T-cell (primary cell): ENCODE measurements around the gene FAF2. TPM values are rescaled to one million over a fixed set of nuclear protein-coding genes. Genes with fewer than 3 reads are reported as not detected.

ENCODE experiments used
- ATAC-seq, 4 experiments: fragments of 200-7000 bp in 3 of 4; fragments of 150-1000 bp in 1 of 4; cut with Tn5 transposase; replicated peaks in 1 of 4; 1 replicate in 3 of 4; 2 replicates in 1 of 4; pipeline ENCODE4 v1.10.0; 2021; ENCODE audit warnings: moderate library complexity in 3 of 4, mild to moderate bottlenecking in 2 of 4, moderate number of reproducible peaks in 1 of 4
- CTCF ChIA-PET, 2 donors: fragments of 300-600 bp; sonication (Branson Sonifier 250); formaldehyde crosslinking; loops; one replicate each; lab custom pipeline; 2022; ENCODE audit warnings: antibody characterized with exemption in 2 of 2; lab: Charles Lee
- POLR2A ChIA-PET, 2 donors: fragments of 300-600 bp; sonication (Branson Sonifier 250); formaldehyde crosslinking; loops; one replicate each; lab custom pipeline; 2022; ENCODE audit warnings: antibody characterized with exemption in 2 of 2; lab: Charles Lee
- DNase-seq, 35 experiments: peaks; one replicate each; pipeline versions ENCODE4 v3.0.0 to v3.0.0-alpha.2; 2013 to 2023
- H3K27ac ChIP-seq: one replicate; pipeline ENCODE4 v1.5.1; 2013; ENCODE audit warnings: low read length
- H3K27me3 ChIP-seq, 2 experiments: replicated peaks in 1 of 2; 1 replicate in 1 of 2; 2 replicates in 1 of 2; pipeline versions ENCODE4 v1.6.1 to v1.7.0; 2013; ENCODE audit warnings: low read length in 1 of 2, mixed read lengths in 1 of 2; ENCODE audit not compliant: control insufficient read depth in 2 of 2, insufficient read depth in 2 of 2; ENCODE audit errors: extremely low read depth in 1 of 2
- H3K36me3 ChIP-seq, 2 donors: 1 replicate in 1 of 2; 2 replicates in 1 of 2; pipeline versions ENCODE4 v1.6.1 to v1.7.0; 2013; ENCODE audit warnings: low read length in 1 of 2; ENCODE audit not compliant: control insufficient read depth in 2 of 2, insufficient read depth in 1 of 2; ENCODE audit errors: extremely low read depth in 1 of 2
- H3K4me1 ChIP-seq, 2 experiments: 1 replicate in 1 of 2; 2 replicates in 1 of 2; pipeline versions ENCODE4 v1.6.1 to v1.7.0; 2013; ENCODE audit warnings: low read length in 2 of 2, mixed read lengths in 1 of 2; ENCODE audit not compliant: insufficient read depth in 2 of 2, control insufficient read depth in 1 of 2; ENCODE audit errors: extremely low read depth in 1 of 2
- H3K4me3 ChIP-seq, 2 donors: 1 replicate in 1 of 2; 2 replicates in 1 of 2; pipeline versions ENCODE4 v1.5.1 to v1.7.0; 2013; ENCODE audit warnings: mild to moderate bottlenecking in 2 of 2, low read length in 1 of 2, moderate library complexity in 1 of 2; ENCODE audit not compliant: control insufficient read depth in 1 of 2; ENCODE audit errors: extremely low read depth in 1 of 2
- H3K9me3 ChIP-seq: 2 replicates; pipeline ENCODE4 v1.7.0; 2013
- H3K27ac Mint-ChIP-seq, 2 donors: one replicate each; pipeline ENCODE4 v1.8.0; 2020 to 2021; ENCODE audit warnings: mild to moderate bottlenecking in 2 of 2, mixed read lengths in 2 of 2
- H3K27me3 Mint-ChIP-seq, 2 donors: one replicate each; pipeline ENCODE4 v1.8.0; 2021 to 2022; ENCODE audit warnings: mixed read lengths in 2 of 2
- H3K36me3 Mint-ChIP-seq: one replicate; pipeline ENCODE4 v1.8.0; 2021; ENCODE audit warnings: mixed read lengths
- H3K4me1 Mint-ChIP-seq, 3 donors: one replicate each; pipeline ENCODE4 v1.8.0; 2020 to 2022; ENCODE audit warnings: mixed read lengths in 3 of 3, mild to moderate bottlenecking in 1 of 3
- H3K4me3 Mint-ChIP-seq, 3 donors: one replicate each; pipeline ENCODE4 v1.8.0; 2020 to 2022; ENCODE audit warnings: mild to moderate bottlenecking in 3 of 3, mixed read lengths in 3 of 3, moderate library complexity in 3 of 3
- H3K9me3 Mint-ChIP-seq, 3 donors: one replicate each; pipeline ENCODE4 v1.8.0; 2020 to 2022; ENCODE audit warnings: mixed read lengths in 3 of 3
- WGBS: methylation state at CpG from one replicate; pipeline ENCODE4 v1.1.5; 2013; ENCODE audit warnings: missing lambda C conversion rate; ENCODE audit not compliant: insufficient coverage; 5-methylcytosine and 5-hydroxymethylcytosine counted together
- total RNA-seq, 35 experiments: library from RNA in 6 of 35; stranded (reverse) in 6 of 35; fragments of 120-200 nt in 1 of 35; gene quantifications; one replicate each; pipeline versions ENCODE4 v1.2.1 to v1.2.4 and lab custom pipeline; 2013 to 2026

FAF2 gene
- total RNA-seq, 5 donors from 2014 or later (not counting 1 experiment from before 2014, with no cell fraction given): 24.1 to 27.7 (median 26.2) TPM

DNA sequence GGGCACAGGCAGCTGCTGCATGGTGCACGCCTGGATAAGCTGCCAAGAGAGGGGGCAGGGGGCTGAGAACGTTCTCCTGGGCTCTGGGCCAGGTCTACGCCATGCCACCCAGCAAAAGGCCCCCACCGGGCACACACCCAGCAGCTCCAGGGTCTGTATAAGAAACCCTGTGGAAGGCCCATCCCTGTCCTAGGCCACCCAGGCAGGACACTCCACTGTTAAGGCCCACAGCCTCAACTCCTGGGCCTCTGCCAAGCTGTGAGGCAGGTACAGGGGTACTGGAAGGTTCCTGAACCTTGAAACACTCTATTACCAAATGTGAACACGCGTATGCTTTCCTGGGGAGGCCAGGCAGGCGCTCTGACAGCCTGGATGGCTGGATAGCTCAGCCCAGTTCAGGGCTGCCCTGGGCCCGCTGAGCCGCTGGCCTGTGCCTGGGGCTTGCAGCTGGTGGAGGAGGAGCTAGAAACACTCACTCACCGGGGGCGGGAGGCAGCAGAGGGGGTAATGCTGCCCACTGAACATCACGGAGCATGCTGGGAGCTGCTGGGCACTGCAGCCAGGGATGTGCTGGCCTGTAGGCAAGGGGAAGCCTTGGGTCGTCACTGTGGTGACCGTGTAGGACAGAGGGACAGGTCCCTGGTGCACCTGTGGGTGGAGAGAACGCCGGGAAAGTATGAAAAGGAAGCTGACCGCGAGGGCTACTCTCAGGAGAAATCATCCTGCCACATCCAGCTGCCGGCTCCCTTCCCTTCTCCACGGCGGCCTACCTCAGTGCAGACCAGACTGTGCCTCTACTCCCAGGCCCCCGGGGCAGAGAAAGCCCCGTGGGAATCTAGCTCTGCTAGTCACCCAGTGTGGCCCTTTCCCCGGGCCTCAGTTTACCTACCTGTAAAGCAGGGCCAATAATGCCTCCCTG lies 83.1 kb downstream of the FAF2 start:
- ChIA-PET POLR2A (interaction anchor here in 1 of 2 donors (0.9 kb wide), 1 partner anchor 9 kb away, joined by 3 read pairs; no protein-coding TSS in a partner anchor), CTCF (interaction anchor here (1.0 to 2.2 kb wide), 2 partner anchors 42 to 83 kb away, joined by 4 to 10 read pairs; partner anchors contain the start of gene FAF2 (in 1 of the 2))
- H3K4me1 Mint-ChIP-seq: peaks cover 58 to 61% (median 59%) of the 10 kb centered on the region in 3 donors
- Histone ChIP-seq H3K27me3 (no peaks in the 10 kb centered on the region), H3K4me1 (peaks cover 48 to 89% of the 10 kb centered on the region in 2 experiments), H3K9me3 (no peaks in the 10 kb centered on the region), H3K27ac (peak overlapping the region; percentile 47), H3K36me3 (peaks cover 13 to 55% of the 10 kb centered on the region in 2 donors), H3K4me3 (peak overlapping the region; percentile 36 to 58)
- peak overlapping the region; percentile 64 to 97 (median 71) for H3K4me3 Mint-ChIP-seq
- peak overlapping the region; percentile 95 to 96 for H3K27ac Mint-ChIP-seq
- H3K36me3 Mint-ChIP-seq: peaks cover 28% of the 10 kb centered on the region
- H3K9me3 Mint-ChIP-seq: no peaks in the 10 kb centered on the region
- no peak for ATAC-seq
- WGBS: 39% methylated on average over 11 of the region's 24 CpGs
- no peak for DNase-seq
- no peaks in the 10 kb centered on the region for H3K27me3 Mint-ChIP-seq

DNA sequence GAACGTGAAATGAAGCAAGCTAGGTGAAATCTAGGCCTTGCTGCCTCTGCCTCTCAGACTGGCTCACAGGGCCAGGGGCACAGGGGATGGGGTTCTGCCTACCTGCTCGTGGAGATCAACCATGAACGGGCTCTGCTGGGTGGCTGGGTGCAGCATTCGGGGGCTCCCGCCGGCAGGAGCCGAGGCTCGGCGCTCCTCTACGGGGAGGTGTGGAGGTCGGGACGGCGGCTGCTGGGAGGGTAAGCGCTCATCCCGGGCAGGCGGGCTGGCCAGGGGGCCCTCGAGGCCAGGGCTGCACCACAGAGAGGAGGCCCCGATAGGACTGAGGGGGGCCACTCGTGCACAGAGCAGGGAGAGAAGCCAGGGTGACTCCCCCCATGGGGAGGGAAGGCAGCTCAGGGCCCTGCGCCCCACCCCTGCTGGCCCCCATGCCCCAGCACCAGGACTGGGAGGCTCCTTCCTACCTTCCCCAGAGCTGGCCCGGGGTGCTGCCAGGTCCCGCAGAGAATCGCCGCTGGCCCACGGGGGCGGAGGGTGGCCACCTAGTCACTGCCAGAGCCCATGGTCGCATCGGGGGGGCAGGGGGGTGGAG lies 83.8 kb downstream of the FAF2 start:
- POLR2A ChIA-PET: no interaction called here
- H3K4me3 Mint-ChIP-seq: peak overlapping the region; percentile 64 to 97 (median 71)
- peaks cover 13 to 50% of the 10 kb centered on the region in 2 donors for H3K36me3 ChIP-seq

DNA sequence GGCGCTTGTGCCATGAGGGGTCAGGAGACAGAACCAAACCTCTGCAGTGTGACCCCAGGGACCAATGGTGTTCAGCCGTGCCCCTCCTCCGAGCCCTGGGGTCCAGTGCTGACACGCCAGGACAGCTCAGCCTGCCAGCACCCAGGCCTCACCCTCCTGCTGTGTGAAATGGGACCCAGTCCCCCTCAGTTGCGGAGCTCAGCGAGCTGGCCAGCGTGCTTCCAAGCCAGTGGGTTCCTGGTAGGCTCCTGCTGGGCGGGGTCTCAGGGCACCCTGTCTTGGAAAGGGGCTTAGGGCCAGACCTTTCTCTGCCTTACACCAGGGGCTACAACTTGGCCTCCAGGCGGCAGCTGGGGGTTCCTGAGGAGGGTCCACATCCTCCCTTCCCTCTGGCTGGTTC lies 84.6 kb downstream of the FAF2 start:
- Histone ChIP-seq H3K4me3 (peak overlapping the region; percentile 93 to 98), H3K9me3 (no peaks in the 10 kb centered on the region), H3K27me3 (no peaks in the 10 kb centered on the region), H3K4me1 (peaks cover 39 to 79% of the 10 kb centered on the region in 2 experiments), H3K36me3 (peaks cover 13 to 46% of the 10 kb centered on the region in 2 donors), H3K27ac (peak overlapping the region; percentile 82)
- ATAC-seq (no peak), DNase-seq (no peak)
- H3K4me3 Mint-ChIP-seq: peak overlapping the region; percentile 97 to 99 (median 98)
- peak overlapping the region; percentile 98 to 100 for H3K27ac Mint-ChIP-seq
- peaks cover 28% of the 10 kb centered on the region for H3K36me3 Mint-ChIP-seq
- peaks cover 54 to 61% (median 60%) of the 10 kb centered on the region in 3 donors for H3K4me1 Mint-ChIP-seq
- CTCF ChIA-PET: interaction anchor here in 1 of 2 donors (0.6 to 2.2 kb wide), 2 partner anchors 85 to 101 kb away, joined by 3 to 10 read pairs; partner anchors contain the start of gene FAF2
- 85% methylated on average over 8 of the region's 9 CpGs for WGBS
- POLR2A ChIA-PET: no interaction called here
- no peaks in the 10 kb centered on the region for H3K27me3 Mint-ChIP-seq
- no peaks in the 10 kb centered on the region for H3K9me3 Mint-ChIP-seq

More for the DNA sequence above, 83.8 kb downstream of the FAF2 start:
- Histone ChIP-seq H3K9me3 (no peaks in the 10 kb centered on the region), H3K27me3 (no peaks in the 10 kb centered on the region), H3K4me3 (peak overlapping the region; percentile 36 to 58), H3K4me1 (peaks cover 45 to 87% of the 10 kb centered on the region in 2 experiments), H3K27ac (peak overlapping the region; percentile 47)
- Mint-ChIP-seq H3K27me3 (no peaks in the 10 kb centered on the region), H3K4me1 (peaks cover 58 to 61% (median 59%) of the 10 kb centered on the region in 3 donors), H3K9me3 (no peaks in the 10 kb centered on the region), H3K36me3 (peaks cover 28% of the 10 kb centered on the region), H3K27ac (peak overlapping the region; percentile 95 to 96)
- CTCF ChIA-PET: interaction anchor here in 1 of 2 donors (0.6 to 2.2 kb wide), 2 partner anchors 84 to 102 kb away, joined by 3 to 10 read pairs; partner anchors contain the start of gene FAF2
- ATAC-seq: no peak
- WGBS: 83% methylated on average over 17 of the region's 28 CpGs
- no peak for DNase-seq

DNA sequence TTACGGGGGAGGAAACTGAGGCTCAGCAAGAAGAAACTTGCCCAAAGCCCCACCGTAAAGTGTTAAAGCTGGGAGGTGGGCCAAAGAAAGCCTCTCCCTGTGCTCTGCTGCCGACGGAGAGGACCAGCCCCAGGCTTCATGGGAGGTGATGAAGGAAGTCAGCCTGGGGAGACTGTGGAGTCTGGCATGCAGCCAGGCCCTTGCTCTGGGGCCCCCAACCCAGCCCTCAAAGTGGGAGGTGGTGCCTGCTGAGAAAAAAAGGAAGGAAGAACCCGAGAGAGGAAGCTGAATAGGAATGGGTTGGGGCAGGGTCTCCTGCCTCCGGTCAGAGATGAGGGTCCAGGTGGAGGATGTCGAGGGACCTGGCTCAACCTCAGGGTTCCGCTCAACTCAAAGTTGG lies 85.2 kb downstream of the FAF2 start:
- H3K4me3 Mint-ChIP-seq: peak overlapping the region; percentile 97 to 99 (median 98)
- Histone ChIP-seq H3K27me3 (no peaks in the 10 kb centered on the region), H3K9me3 (no peaks in the 10 kb centered on the region), H3K4me1 (peaks cover 38 to 79% of the 10 kb centered on the region in 2 experiments), H3K4me3 (peak overlapping the region; percentile 93 to 98), H3K27ac (peak overlapping the region; percentile 82), H3K36me3 (peaks cover 13 to 40% of the 10 kb centered on the region in 2 donors)
- H3K9me3 Mint-ChIP-seq: no peaks in the 10 kb centered on the region
- peaks cover 54 to 62% (median 60%) of the 10 kb centered on the region in 3 donors for H3K4me1 Mint-ChIP-seq
- 7% methylated on average over 4 of the region's 8 CpGs for WGBS
- no peak for ATAC-seq
- H3K36me3 Mint-ChIP-seq: peaks cover 25% of the 10 kb centered on the region
- ChIA-PET POLR2A (interaction anchor here in 1 of 2 donors (0.6 kb wide), 1 partner anchor 86 kb away, joined by 3 read pairs; the partner anchor contains the start of gene FAF2), CTCF (interaction anchor here (0.6 to 1.2 kb wide), 2 partner anchors 11 to 873 kb away, joined by 5 to 8 read pairs; no protein-coding TSS in a partner anchor)
- peak overlapping the region; percentile 98 to 100 for H3K27ac Mint-ChIP-seq
- DNase-seq: peak in 1 of 35 experiments; percentile 29
- no peaks in the 10 kb centered on the region for H3K27me3 Mint-ChIP-seq

DNA sequence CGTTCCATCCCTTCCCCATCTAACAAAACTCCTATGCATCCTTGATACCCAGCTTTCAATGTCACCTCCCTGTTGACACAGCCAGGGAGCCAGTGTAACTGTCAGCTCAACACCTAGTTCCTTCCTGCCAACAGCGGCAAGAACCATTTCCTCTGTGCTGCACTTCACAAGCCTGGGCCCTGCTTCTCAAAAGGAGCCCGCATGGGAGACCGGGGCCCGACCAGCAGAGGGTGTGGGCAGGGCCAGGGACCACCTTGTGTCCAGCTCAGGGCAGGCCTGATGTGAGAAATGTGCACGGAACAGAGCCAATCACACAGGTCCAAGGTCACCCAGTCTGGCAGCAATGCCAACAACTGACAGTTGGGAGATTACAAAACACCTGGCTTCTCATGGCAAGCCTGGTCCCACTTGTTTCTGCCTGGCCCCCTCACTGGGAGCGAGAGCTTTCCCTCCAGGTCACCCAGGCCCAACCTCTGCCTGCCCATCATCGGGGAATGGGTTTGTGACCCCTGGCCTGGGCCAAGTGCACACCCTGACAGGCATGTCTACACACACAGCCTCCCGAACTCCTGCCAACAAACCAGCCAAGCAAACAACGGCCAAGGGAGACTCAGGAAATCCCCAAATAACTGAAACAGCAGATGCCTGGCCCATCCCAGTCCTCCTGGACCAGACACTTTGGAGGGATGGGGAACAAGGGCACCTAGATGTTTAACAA lies 85.9 kb downstream of the FAF2 start:
- Histone ChIP-seq H3K27ac (peak overlapping the region; percentile 82), H3K27me3 (no peaks in the 10 kb centered on the region), H3K36me3 (peaks cover 13 to 34% of the 10 kb centered on the region in 2 donors), H3K4me1 (peaks cover 45 to 77% of the 10 kb centered on the region in 2 experiments), H3K9me3 (no peaks in the 10 kb centered on the region), H3K4me3 (peak overlapping the region; percentile 93 to 98)
- Mint-ChIP-seq H3K27me3 (no peaks in the 10 kb centered on the region), H3K4me1 (peaks cover 58 to 65% (median 64%) of the 10 kb centered on the region in 3 donors), H3K4me3 (peak overlapping the region; percentile 97 to 99 (median 98)), H3K9me3 (no peaks in the 10 kb centered on the region), H3K36me3 (peaks cover 23% of the 10 kb centered on the region), H3K27ac (peak overlapping the region; percentile 98 to 100)
- ATAC-seq: peak in 3 of 4 experiments; percentile 10 to 21 (median 14)
- WGBS: under 1% methylated on average over 9 of the region's 10 CpGs
- peak in 33 of 35 experiments; percentile 43 to 76 (median 52) for DNase-seq
- ChIA-PET POLR2A (interaction anchor here in 1 of 2 donors (0.5 to 1.7 kb wide), 3 partner anchors 10 to 86 kb away, joined by 3 to 7 read pairs (median 3); partner anchors contain the start of gene FAF2), CTCF (interaction anchor here (0.6 to 1.2 kb wide), 2 partner anchors 10 to 872 kb away, joined by 5 to 8 read pairs; no protein-coding TSS in a partner anchor)
